Stimulated activated naive CD4-positive, alpha-beta T cell treated with Interleukin-2 at 50 U/mL for 16 hours (primary cell): Measurements from ENCODE around the gene SPIB.

Experiments
- DNase-seq: peaks from one replicate; lab custom pipeline; 2025; lab: John Stamatoyannopoulos, UW

The SPIB gene

DNA sequence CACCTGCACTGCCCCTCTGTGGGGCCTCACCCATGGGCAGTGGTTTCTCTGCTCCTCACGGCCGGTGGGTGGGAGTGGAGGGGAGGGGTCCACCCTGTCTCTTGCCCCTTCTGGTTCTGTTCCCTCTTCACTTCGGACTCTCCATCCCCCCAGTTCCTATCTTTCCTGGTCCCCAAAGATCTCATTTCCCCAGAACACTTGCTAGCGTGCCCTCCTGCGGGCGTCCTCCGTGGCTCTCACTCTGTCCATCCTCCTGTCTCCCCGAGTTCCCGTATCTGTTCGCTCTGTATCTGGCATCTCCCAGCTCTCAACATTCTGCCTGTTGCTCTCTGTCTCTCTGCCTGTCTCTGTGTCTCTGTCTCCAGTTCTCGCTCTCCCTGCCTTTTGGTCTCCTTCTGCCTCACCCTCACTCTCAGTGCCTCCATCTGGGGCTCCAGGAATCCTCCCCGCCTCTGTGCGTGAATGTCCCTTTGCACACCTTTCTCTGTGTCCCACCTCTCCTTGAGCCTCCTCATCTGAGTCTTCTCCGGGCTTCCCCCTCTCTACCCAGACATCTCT is 363 bp downstream of the SPIB start:
- no peak for DNase-seq

GRCh38 chr19:50419580-50420035 is 870 bp downstream of the SPIB start:
- no peak for DNase-seq

DNA sequence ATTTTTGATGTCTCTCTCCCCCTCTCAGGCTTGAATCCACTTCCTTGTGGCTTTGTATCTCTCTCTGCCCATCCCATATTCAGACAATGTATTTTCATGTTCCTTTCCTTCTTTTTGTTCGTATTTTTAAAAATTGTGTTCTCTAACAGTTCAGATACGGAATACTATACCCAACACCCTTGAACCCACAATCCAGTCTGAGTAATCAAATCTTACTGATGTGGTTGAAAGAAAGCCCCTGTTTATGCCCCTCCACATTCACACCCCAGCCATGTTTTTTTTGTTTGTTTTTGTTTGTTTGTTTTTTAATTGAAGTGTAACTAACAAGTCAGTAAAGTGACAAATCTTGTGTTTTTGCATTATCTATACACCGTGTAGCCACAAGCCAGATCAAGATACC is 1.4 kb downstream of the SPIB start:
- DNase-seq = no peak

- no peak for DNase-seq
Measured at GRCh38 chr19:50420808-50421207, 2.1 kb downstream of the SPIB start.

- DNase-seq = no peak
Measured at GRCh38 chr19:50422397-50423278, 3.9 kb downstream of the SPIB start.

- DNase-seq = no peak
Measured at GRCh38 chr19:50423279-50424113, 4.8 kb downstream of the SPIB start.

GRCh38 chr19:50425581-50425980 is 6.8 kb downstream of the SPIB start:
- DNase-seq = no peak

DNA sequence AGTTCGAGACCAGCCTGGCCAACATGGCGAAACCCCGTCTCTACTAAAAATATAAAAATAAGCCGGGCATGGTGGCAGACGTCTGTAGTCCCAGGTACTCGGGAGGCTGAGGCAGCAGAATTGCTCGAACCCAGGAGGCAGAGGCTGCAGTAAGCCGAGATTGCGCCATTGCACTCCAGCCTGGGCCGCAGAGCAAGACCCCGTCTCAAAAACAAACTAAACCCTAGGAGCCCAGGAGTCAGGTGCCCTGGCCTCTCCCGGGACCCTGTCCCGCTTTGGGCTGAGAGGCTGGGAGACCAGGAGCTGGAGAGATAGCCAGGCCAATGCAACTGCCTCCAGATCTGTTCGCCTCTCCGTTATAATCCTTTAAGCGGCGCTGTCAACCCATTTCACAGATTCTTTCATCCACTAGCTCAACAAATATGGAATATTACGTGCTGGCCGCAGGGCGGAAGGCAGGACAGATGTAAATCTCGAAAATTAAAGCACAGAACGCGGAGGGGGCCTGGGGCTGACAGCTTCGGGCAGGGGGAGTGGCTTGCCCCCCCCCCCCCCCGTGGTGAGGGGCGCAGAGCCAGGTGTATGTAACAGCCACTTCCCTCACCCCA is 8.7 kb downstream of the SPIB start:
- no peak for DNase-seq

- DNase-seq = no peak
Measured at GRCh38 chr19:50427997-50428425, 9.3 kb downstream of the SPIB start.

- DNase-seq = no peak
Measured at GRCh38 chr19:50428772-50429463, 10.2 kb downstream of the SPIB start.

DNA sequence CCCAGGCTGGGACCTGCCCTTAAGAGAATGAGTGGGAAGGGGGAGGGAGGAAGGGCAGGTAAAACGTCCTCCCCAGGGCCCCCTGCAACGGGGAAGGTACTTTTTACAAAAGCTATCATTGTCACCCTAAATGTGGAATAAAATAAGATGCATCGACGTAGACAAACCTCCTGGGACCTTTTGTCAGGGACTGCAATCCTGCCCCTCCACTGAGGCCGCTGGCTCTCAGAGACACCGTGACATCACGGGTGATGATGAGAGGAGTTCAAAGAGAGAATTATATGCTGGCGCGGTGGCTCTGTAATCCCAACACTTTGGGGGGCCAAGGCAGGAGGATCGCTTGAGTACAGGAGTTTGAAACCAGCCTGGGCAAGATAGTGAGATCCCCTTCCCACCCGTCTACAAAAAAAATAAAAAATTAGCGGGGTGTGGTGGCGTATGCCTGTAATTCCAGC is 12.2 kb downstream of the SPIB start:
- DNase-seq = no peak

DNA sequence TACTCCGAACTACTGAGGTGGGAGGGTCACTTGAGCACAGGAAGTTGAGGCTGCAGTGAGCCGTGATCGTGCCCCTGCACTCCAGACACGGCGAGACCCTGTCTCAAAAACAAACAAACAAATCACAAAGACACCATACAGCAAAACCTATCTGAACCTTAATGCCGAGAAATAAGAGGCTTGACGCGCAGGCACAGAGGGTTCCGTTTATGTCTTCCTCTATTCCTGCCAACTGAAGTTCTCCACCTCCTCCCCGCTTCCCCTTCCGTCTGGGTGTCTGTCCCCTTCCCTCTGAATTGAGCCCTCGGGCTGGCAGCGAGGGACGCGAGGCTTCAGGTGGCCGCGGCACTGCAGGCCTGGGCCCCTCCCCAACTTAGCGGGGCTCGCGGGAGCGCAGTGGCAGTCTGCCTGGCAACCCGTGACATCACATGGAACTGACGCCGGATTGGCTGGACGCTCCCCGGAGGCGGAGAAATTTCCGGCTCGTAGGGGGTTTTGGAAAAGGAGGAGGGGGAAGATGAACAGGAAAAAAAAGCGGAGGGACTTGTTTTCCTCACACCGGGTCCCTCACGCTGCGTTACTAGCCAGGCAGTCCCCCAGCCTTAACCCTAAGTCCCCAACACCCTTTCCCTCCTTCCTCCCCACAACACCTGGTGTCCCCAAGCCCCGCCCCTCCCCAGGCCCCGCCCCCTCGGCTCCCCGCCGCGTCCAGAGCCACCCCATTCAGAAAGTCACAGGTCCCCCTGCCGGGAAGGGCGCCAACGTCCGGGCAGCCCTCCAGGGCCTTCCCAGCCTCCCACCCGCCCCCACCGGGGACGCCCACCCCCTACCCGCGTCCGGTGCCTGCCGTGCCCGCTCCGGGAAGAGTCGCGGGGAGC is 12.8 kb downstream of the SPIB start:
- peak; percentile 79 for DNase-seq

GRCh38 chr19:50432221-50433028 is 13.7 kb downstream of the SPIB start, which contains the start of gene MYBPC2:
Gene MYBPC2 (plus strand): TSS chr19:50432892. CDS start chr19:50432954, 62 bp downstream.
- no peak for DNase-seq

DNA sequence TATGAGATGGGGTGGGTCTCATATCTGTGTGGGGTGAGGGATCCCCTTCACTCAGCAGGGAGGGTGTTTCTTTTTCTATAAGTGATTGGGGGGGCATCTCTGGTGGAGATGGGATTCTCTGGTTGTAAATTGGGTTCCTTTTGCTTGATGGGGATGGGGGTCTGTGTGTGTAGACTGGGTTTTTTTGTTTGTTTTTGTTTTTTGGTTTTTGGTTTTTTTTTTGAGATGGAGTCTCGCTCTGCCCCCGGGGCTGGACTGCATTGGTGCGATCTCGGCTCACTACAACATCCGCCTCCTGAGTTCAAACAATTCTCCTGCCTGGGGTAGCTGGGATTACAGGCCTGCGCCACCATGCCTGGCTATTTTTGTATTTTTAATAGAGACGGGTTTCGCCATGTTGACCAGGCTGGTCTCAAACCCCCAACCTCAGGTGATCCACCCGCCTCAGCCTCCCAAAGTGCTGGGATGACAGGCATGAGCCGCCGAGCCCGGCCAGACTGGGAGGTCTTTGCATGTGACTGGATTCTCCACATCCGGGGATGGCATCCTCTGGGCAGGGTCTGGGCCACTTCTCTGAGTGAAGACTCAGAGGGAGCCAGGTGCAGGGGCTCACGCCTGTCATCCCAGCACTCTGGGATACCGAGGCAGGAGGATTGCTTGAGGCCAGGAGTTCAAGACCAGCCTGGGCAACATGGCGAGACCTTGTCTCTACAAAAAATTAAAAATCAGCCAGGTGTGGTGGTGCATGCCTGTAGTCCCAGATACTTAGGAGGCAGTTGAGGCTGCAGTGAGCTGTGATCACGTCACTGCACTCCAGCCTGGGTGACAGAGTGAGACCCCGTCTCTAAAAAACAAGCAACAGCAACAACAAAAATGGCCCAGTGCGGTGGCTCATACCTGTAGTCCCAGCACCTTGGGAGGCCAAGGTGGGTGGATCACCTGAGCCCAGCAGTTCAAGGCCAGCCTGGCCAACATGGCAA is 14.8 kb downstream of the SPIB start:
- no peak for DNase-seq

DNA sequence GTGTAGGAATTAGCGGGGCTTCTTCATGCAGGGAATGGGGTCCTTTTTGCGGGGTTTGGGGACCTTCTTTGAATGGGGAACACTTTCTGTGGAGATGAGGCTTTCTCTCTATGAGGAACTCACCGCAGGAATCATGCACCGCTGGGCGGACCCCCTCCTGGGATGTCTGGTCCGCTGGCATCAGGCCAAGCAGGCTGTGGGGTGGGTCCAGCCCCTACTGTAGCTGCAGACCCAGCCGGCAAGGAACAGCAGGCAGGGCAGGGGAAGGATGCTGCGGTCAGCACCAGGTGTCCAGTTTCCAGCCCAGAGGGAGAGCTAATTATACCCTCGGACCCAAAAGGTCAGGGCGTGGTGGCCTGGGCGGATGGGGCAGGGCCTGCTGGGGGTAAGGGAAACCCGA is 15.8 kb downstream of the SPIB start:
- no peak for DNase-seq

- DNase-seq = no peak
Measured at GRCh38 chr19:50435221-50435620, 16.5 kb downstream of the SPIB start.

DNA sequence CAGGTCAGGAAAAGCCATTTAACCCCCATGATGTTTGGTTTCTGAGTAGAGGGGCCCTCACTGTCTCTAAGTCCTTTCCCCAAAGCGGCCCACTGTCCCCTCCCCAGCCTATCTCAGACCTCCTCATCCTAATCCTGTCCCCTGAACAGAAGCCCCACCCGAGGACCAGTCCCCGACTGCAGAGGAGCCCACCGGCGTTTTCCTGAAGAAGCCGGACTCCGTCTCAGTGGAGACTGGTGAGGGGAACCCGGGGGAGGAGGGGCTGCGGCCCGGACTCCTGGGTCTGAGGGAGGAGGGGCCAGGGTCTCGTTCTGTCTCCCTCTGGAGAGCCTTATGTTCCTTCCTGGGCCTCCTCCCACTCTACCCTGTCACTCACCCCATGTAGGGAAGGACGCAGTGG is 16.9 kb downstream of the SPIB start:
- DNase-seq = no peak

- DNase-seq = no peak
Measured at GRCh38 chr19:50437862-50438449, 19.2 kb downstream of the SPIB start.
